Caco-2 (cell line): ENCODE results near the gene EIF3J. TPM values are rescaled to one million over a fixed set of nuclear protein-coding genes. Genes with fewer than 3 reads are reported as not detected.
A peak's percentile ranks its signal among the peaks of the same experiment; 100 is the strongest.
"Not testable (repeated sequence)": the region's sequence is repeated elsewhere in the genome, so short reads cannot be mapped to it uniquely, and the experiment has no call there.

ENCODE experiments used
- BruUV-seq: library from RNA; stranded (reverse); fragments of 400-500 nt; replicated peaks from 2 replicates; lab custom pipeline; 2021; lab: Mats Ljungman, UMichigan
- CTCF ChIA-PET: fragments of 300-600 bp; sonication (Branson Sonifier 250); formaldehyde crosslinking; loops from one replicate; lab custom pipeline; 2022; ENCODE audit warnings: antibody characterized with exemption; lab: Charles Lee
- POLR2A ChIA-PET: fragments of 300-600 bp; sonication (Branson Sonifier 250); formaldehyde crosslinking; loops from one replicate; lab custom pipeline; 2022; ENCODE audit warnings: antibody characterized with exemption; lab: Charles Lee
- DNase-seq, 2 experiments: peaks; one replicate each; pipeline versions ENCODE4 v3.0.0 to v3.0.0-alpha.2; 2020 to 2022
- H3K27me3 ChIP-seq: replicated peaks from 2 replicates; pipeline ENCODE4 v1.6.0; 2011; ENCODE audit warnings: low read length; ENCODE audit not compliant: control insufficient read depth, insufficient read depth
- H3K36me3 ChIP-seq: 2 replicates; pipeline ENCODE4 v1.5.1; 2011; ENCODE audit warnings: low read length; ENCODE audit not compliant: control insufficient read depth, insufficient read depth
- H3K4me1 ChIP-seq: fragments of 250-450 bp; sonication (Bioruptor Pico); 2 replicates; pipeline ENCODE4 v1.5.1; 2020; ENCODE audit warnings: mild to moderate bottlenecking
- H3K4me3 ChIP-seq: 2 replicates; pipeline ENCODE4 v1.5.1; 2011; ENCODE audit warnings: low read depth, mild to moderate bottlenecking, control low read depth, low read length
- H3K9me3 ChIP-seq: fragments of 250-450 bp; sonication (Bioruptor Pico); 2 replicates; pipeline ENCODE4 v1.5.1; 2020; ENCODE audit warnings: mild to moderate bottlenecking, moderate library complexity
- H3K27ac Mint-ChIP-seq: one replicate; pipeline ENCODE4 v1.8.0; 2022; ENCODE audit warnings: mixed read lengths; ENCODE audit not compliant: unreplicated experiment
- H3K27me3 Mint-ChIP-seq: one replicate; pipeline ENCODE4 v1.8.0; 2022; ENCODE audit warnings: mixed read lengths; ENCODE audit not compliant: insufficient read depth, unreplicated experiment
- H3K36me3 Mint-ChIP-seq: one replicate; pipeline ENCODE4 v1.8.0; 2022; ENCODE audit warnings: mild to moderate bottlenecking, mixed read lengths; ENCODE audit not compliant: insufficient read depth, unreplicated experiment
- H3K4me1 Mint-ChIP-seq: one replicate; pipeline ENCODE4 v1.8.0; 2022; ENCODE audit warnings: low read depth, mixed read lengths; ENCODE audit not compliant: unreplicated experiment
- H3K4me3 Mint-ChIP-seq: one replicate; pipeline ENCODE4 v1.8.0; 2022; ENCODE audit warnings: mild to moderate bottlenecking, moderate library complexity, mixed read lengths; ENCODE audit not compliant: unreplicated experiment
- H3K9me3 Mint-ChIP-seq: one replicate; pipeline ENCODE4 v1.8.0; 2022; ENCODE audit warnings: mixed read lengths; ENCODE audit not compliant: unreplicated experiment
- CTCF ChIP-seq, 2 experiments: fragments of 200-600 bp in 1 of 2; IDR thresholded peaks; 1 replicate in 1 of 2; 2 replicates in 1 of 2; pipeline versions ENCODE4 v1.5.1 to v1.8.0; 2011 to 2022; ENCODE audit warnings: antibody characterized with exemption in 1 of 2, control low read depth in 1 of 2, inconsistent platforms in 1 of 2, low read depth in 1 of 2, low read length in 1 of 2, mild to moderate bottlenecking in 1 of 2, moderate library complexity in 1 of 2; ENCODE audit not compliant: insufficient read depth in 1 of 2, severe bottlenecking in 1 of 2, unreplicated experiment in 1 of 2
- intact Hi-C: fragments of 100-400 bp; cut with micrococcal nuclease; formaldehyde crosslinking; loops from one replicate; pipeline ENCODE4 v1.10.0; 2022; ENCODE audit not compliant: unreplicated experiment
- total RNA-seq: library from RNA; stranded (reverse); gene quantifications from 2 replicates; pipeline ENCODE4 v1.2.3, GENCODE V29; 2022

The EIF3J gene
- total RNA-seq, 1 experiment from 2014 or later, result 179 TPM

GRCh38 chr15:44545913-44546802, 9.2 kb downstream of the EIF3J start:
- no peaks in the 10 kb centered on the region for H3K27me3 Mint-ChIP-seq
- no TSS peak for BruUV-seq
- H3K36me3 Mint-ChIP-seq, result peaks cover 86% of the 10 kb centered on the region
- Histone ChIP-seq H3K4me1 (no peaks in the 10 kb centered on the region), H3K9me3 (no peaks in the 10 kb centered on the region; the same call in 1 of the 2 replicates), H3K27me3 (no peaks in the 10 kb centered on the region), H3K36me3 (no peaks in the 10 kb centered on the region; the same call in 1 of the 2 replicates), H3K4me3 (no peak overlapping the region)
- H3K4me3 Mint-ChIP-seq, result no peak overlapping the region
- DNase-seq, result no peak
- no peak overlapping the region for H3K27ac Mint-ChIP-seq
- H3K9me3 Mint-ChIP-seq, result no peaks in the 10 kb centered on the region
- POLR2A ChIA-PET, result interaction anchor here (1.2 kb wide), 1 partner anchor 9 kb away, joined by 6 read pairs; the partner anchor contains the start of gene EIF3J
- H3K4me1 Mint-ChIP-seq, result no peaks in the 10 kb centered on the region
- peak; percentile 12 to 13 for TF ChIP-seq CTCF (IDR thresholded peaks at IDR 0.05; ENCODE audit: insufficient read depth in 1 of 2, low read depth in 1 of 2, low read length in 1 of 2, severe bottlenecking in 1 of 2, unreplicated experiment in 1 of 2)
- intact Hi-C loops, result no loop called here
- CTCF ChIA-PET, result interaction anchor here (2.3 kb wide), 1 partner anchor 9 kb away, joined by 7 read pairs; the partner anchor contains the start of gene EIF3J

DNA sequence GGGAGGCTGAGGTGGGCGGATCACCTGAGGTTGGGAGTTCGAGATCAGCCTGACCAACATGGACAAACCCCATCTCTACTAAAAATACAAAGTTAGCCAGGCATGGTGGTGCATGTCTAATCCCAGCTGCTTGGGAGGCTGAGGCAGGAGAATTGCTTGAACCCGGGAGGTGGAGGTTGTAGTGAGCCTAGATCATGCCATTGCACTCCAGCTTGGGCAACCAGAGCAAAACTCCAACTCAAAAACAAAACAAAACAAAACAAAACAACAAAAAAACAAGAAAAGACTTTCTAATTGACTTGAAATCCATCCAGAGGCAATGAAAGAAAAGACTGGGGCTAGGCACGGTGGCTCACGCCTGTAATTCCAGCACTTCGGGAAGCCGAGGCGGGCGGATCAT, 12.2 kb downstream of the EIF3J start:
- BruUV-seq, H3K9me3 Mint-ChIP-seq, H3K36me3 ChIP-seq, H3K9me3 ChIP-seq, POLR2A ChIA-PET, H3K4me1 Mint-ChIP-seq, H3K4me1 ChIP-seq, H3K4me3 ChIP-seq, H3K4me3 Mint-ChIP-seq, H3K27me3 ChIP-seq, intact Hi-C loops, CTCF ChIA-PET, DNase-seq, H3K27ac Mint-ChIP-seq, H3K27me3 Mint-ChIP-seq: not testable (repeated sequence)
- peaks cover 82% of the 10 kb centered on the region for H3K36me3 Mint-ChIP-seq

GRCh38 chr15:44550256-44550655, 13.3 kb downstream of the EIF3J start:
- intact Hi-C loops, result no loop called here
- no TSS peak for BruUV-seq
- Mint-ChIP-seq H3K9me3 (no peaks in the 10 kb centered on the region), H3K4me3 (no peak overlapping the region), H3K27me3 (no peaks in the 10 kb centered on the region), H3K36me3 (peaks cover 87% of the 10 kb centered on the region), H3K27ac (no peak overlapping the region), H3K4me1 (no peaks in the 10 kb centered on the region)
- ChIA-PET CTCF (no interaction called here), POLR2A (no interaction called here)
- TF ChIP-seq CTCF (IDR thresholded peaks at IDR 0.05; ENCODE audit: insufficient read depth in 1 of 2, low read depth in 1 of 2, low read length in 1 of 2, severe bottlenecking in 1 of 2, unreplicated experiment in 1 of 2), result peak; percentile 7 to 13
- Histone ChIP-seq H3K4me1 (no peaks in the 10 kb centered on the region), H3K36me3 (no peaks in the 10 kb centered on the region), H3K4me3 (no peak overlapping the region), H3K27me3 (no peaks in the 10 kb centered on the region), H3K9me3 (no peaks in the 10 kb centered on the region)
- DNase-seq, result no peak
